ENCODE results near the gene UBE2I.

- TF ChIP-seq CTCF (IDR thresholded peaks at IDR 0.05; ENCODE audit: low read length) (no peak), EZH2phosphoT487 (IDR thresholded peaks at IDR 0.05; ENCODE audit: low read length) (no peak)
These were observed 27.0 kb upstream of the UBE2I start for GRCh38 chr16:1282324-1282973.
